ENCODE data around the gene TMEM88. TPM values are rescaled to one million over a fixed set of nuclear protein-coding genes. Genes with fewer than 3 reads are reported as not detected.

The TMEM88 gene
- total and polyA plus RNA-seq, 2 of the 4 experiments (the other 2 are of a cell fraction): 2.1 TPM; not detected in 1

- Histone ChIP-seq H4K20me1 (ENCODE audit: insufficient read depth, low read length) (peaks cover 3% of the 10 kb centered on the region; the same call in 1 of the 2 replicates), H4K8ac (ENCODE audit: low read depth in 2 of 2, low read length in 2 of 2) (no peak overlapping the region), H3K23ac (ENCODE audit: low read depth, low read length) (no peak overlapping the region), H2BK5ac (ENCODE audit: low read depth, low read length, poor library complexity, severe bottlenecking) (no peak overlapping the region), H2AK5ac (ENCODE audit: low read depth, low read length) (no peak overlapping the region), H3K36me3 (ENCODE audit: control insufficient read depth, insufficient read depth, low read length) (peaks cover 11% of the 10 kb centered on the region), H3K9me3 (ENCODE audit: control insufficient read depth, insufficient read depth, low read length) (no peaks in the 10 kb centered on the region), H3K79me1 (ENCODE audit: low read depth in 1 of 2, low read length in 2 of 2) (peaks cover 24 to 50% of the 10 kb centered on the region in 2 experiments), H3K18ac (ENCODE audit: low read depth, low read length) (no peak overlapping the region), H3K4me2 (ENCODE audit: low read depth, low read length) (no peak overlapping the region), H4K5ac (ENCODE audit: low read depth, low read length) (no peak overlapping the region), H3K27me3 (ENCODE audit: control insufficient read depth, insufficient read depth, low read length) (no peaks in the 10 kb centered on the region), H2BK20ac (ENCODE audit: low read depth, low read length) (no peak overlapping the region), H2BK120ac (ENCODE audit: low read depth, low read length) (no peak overlapping the region), H3K4ac (ENCODE audit: low read depth, low read length) (no peak overlapping the region), H4K91ac (ENCODE audit: insufficient read depth, low read depth, low read length) (no peak overlapping the region), H3K56ac (ENCODE audit: extremely low read depth, insufficient read depth, low read length) (no peak overlapping the region), H2AK9ac (replicated peaks; ENCODE audit: low read depth, low read length, poor library complexity) (no peak overlapping the region), H3K4me3 (ENCODE audit: insufficient read depth, low read depth, low read length) (no peak overlapping the region), H3K9ac (ENCODE audit: low read depth, low read length) (no peak overlapping the region), H2BK15ac (ENCODE audit: low read depth, low read length) (no peak overlapping the region), H3K4me1 (ENCODE audit: control insufficient read depth, insufficient read depth, low read length) (peaks cover 7% of the 10 kb centered on the region), H3K14ac (replicated peaks; ENCODE audit: low read depth, low read length) (no peak overlapping the region), H3K27ac (ENCODE audit: insufficient read depth, low read length) (no peak overlapping the region), H2AFZ (replicated peaks; ENCODE audit: low read length, poor library complexity) (no peak overlapping the region), H3K9me1 (ENCODE audit: insufficient read depth, low read length) (no peaks in the 10 kb centered on the region)
- WGBS, 2 experiments (ENCODE audit: extremely low coverage in 2 of 2, insufficient read length in 1 of 2): no CpG with 5 or more reads among the region's 3 CpGs
- dilution Hi-C loops (cut with HindIII; ENCODE audit: low sequenced_read_pairs, unreplicated experiment) (no loop called here), intact Hi-C loops (cut with micrococcal nuclease) (loop anchor here (1.0 to 2.0 kb wide), 4 partner anchors 26 to 194 kb away; partner anchors contain the start of gene CHD3), in situ Hi-C loops (cut with MboI; ENCODE audit: low sequenced_read_pairs) (loop anchor here (5.0 kb wide), 1 partner anchor 34 kb away; no protein-coding TSS in a partner anchor)
- DNase-seq (peak; percentile 54), ATAC-seq (ENCODE audit: low read depth) (no peak)
- no TSS peak for BruUV-seq (replicated peaks)
- ChIA-PET CTCF (interaction anchor here (0.6 to 1.1 kb wide), 4 partner anchors 23 to 179 kb away, joined by 3 to 6 read pairs (median 4); no protein-coding TSS in a partner anchor), POLR2A (ENCODE audit: unreplicated experiment) (interaction anchor here (0.7 kb wide), 1 partner anchor 26 kb away, joined by 9 read pairs; no protein-coding TSS in a partner anchor)
- TF ChIP-seq CHD1 (IDR thresholded peaks at IDR 0.05; ENCODE audit: low read depth, low read length) (no peak), SMC3 (IDR thresholded peaks at IDR 0.05; ENCODE audit: low read depth, low read length) (peak; percentile 90), ELK1 (IDR thresholded peaks at IDR 0.05; ENCODE audit: borderline replicate concordance, low read depth, low read length) (no peak), RFX5 (IDR thresholded peaks at IDR 0.05; ENCODE audit: low read depth, low read length) (no peak), MXI1 (IDR thresholded peaks at IDR 0.05; ENCODE audit: borderline replicate concordance, low read depth, low read length) (no peak), RCOR1 (IDR thresholded peaks at IDR 0.05; ENCODE audit: insufficient replicate concordance, low read length) (no peak), MAZ (IDR thresholded peaks at IDR 0.05; ENCODE audit: borderline replicate concordance, low read depth, low read length) (no peak), FOS (IDR thresholded peaks at IDR 0.05; ENCODE audit: low read depth, low read length) (no peak), POLR2A (IDR thresholded peaks at IDR 0.05; ENCODE audit: low read depth, low read length) (no peak; the same call in 1 of the 2 replicates), CTCF (conservative IDR thresholded peaks at IDR 0.05; ENCODE audit: low read depth, low read length) (peak; percentile 75), RAD21 (IDR thresholded peaks at IDR 0.05; ENCODE audit: low read length) (peak; percentile 83), NFE2L2 (IDR thresholded peaks at IDR 0.05; ENCODE audit: low read depth, low read length) (no peak), MAFK (IDR thresholded peaks at IDR 0.05; ENCODE audit: low read depth, low read length) (no peak), USF2 (IDR thresholded peaks at IDR 0.05; ENCODE audit: low read depth, low read length) (no peak)
Measured at GRCh38 chr17:7862692-7863437, 8.0 kb downstream of the TMEM88 start.

All from IMR-90 (cell line).